GM21515 (cell line): ENCODE measurements around the gene SPATA20.

ENCODE experiments used
- ATAC-seq: cut with Tn5 transposase; IDR thresholded peaks from one replicate; pipeline ENCODE4 v1.9.1; 2021; ENCODE audit not compliant: unreplicated experiment

The SPATA20 gene

DNA sequence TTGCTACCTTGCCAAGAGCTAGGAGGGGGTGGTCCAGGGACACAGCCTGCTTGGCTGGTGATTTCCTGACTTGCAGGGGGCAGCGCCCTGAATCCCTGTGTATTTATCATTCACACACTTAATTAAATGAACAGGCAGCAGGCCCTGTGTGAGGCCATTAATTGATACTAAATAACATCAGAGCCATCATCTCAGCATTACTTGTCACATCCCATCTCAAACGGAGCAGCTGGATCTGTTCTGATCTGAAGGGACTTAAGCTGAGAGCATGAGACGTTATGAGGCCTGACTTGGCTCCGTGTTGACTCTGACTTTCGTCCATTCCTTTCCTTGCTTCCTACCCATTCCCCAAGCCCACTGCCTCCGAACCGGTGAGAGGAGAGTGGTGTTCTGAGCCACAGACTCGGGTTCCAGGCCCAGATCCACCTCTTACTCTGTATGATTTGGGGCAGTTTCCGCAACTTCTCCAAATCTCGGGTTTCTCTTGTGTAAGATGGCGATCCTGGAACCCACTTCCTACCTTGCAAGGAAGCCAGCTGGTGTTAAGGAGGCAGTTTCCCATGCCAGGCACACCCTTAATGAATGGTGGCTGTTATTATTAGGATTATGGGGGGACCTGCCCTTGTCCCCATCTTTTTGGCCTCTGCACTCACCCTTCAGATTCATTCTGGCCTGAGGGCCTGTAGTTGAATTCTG, 47.3 kb downstream of the SPATA20 start:
- no peak for ATAC-seq

DNA sequence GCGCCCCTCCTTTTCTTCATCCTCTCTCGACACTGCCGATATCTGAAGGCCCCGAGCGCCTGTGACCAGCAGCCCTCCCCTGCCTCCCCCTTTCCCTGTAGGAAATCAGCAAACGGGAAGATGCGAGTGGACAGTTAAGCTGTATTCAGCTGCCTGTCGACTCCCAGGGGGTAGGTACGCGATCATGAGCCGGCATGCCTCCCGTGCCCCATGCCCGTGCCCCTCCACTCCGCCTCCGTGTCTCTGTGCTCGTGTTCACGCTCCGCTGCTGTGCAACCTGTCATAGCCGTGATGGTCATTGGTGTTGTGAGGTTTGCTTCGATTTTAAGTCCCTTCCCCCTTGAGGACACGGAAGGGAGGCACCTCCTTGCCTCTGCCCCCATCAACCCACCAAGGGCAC, 47.9 kb downstream of the SPATA20 start:
- no peak for ATAC-seq

DNA sequence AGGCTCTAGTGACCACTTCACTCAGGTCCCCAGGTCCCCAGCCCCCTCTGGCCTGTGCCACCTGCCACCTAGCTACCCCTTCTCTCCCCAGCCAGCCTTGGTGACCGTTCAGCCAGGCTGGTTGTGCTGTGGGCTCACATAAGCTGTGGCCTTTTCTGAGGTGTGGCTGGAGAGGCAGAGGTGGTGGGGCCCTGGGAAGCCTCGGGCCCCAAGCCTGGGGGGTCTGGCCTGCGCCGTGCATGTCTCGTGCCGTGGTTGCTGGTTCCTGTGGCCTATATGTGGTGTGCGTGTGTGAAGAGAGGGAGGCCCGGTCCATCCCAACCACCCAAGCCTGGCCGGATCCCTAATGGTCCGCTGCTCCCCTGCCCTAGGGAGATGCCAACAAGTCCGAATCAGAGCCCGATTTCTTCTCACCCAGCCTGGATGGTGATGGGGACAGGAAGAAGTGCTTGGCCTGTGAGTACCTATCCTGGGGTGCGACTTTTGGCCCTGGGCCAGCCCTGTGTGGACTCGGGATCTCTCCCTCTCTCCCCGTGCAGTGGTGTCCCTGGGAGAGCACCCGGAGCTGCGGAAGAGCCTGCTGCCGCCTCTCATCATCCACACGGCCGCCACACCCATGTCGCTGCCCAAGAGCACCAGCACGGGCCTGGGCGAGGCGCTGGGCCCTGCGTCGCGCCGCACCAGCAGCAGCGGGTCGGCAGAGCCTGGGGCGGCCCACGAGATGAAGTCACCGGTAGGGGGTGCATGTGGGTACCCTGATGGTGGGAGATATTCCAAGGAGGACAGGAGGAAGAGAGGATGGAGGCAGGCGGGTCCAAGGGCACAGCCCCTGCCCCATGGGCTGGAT, 49.4 kb downstream of the SPATA20 start:
- ATAC-seq: no peak

DNA sequence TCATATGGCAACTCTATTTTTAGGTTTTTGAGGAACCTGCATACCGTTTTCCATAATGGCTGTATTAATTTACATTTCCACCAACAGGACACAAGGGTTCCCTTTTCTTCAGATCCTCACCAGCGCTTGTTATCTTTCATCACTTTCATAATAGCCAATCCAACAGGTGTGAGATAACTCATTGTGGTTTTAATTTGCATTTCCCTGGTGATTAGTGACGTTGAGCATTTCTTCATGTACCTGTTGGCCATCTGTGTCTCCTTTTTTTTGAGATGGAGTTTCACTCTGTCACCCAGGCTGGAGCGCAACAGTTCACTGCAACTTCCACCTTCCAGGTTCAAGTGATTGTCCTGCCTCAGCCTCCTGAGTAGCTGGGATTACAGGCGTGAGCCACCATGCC, 51.5 kb downstream of the SPATA20 start:
- ATAC-seq: no peak

DNA sequence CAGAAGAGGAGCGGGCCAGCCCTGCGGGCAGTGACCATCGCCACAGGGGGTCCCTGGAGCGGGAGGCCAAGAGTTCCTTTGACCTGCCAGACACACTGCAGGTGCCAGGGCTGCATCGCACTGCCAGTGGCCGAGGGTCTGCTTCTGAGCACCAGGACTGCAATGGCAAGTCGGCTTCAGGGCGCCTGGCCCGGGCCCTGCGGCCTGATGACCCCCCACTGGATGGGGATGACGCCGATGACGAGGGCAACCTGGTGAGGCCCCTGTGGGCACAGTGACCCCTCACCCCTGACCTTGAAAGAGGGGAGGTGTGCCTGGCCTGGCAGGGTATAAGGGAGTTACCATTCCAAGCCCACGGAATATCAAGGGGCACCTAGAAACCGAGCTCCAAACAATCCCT, 52.6 kb downstream of the SPATA20 start:
- ATAC-seq: no peak

DNA sequence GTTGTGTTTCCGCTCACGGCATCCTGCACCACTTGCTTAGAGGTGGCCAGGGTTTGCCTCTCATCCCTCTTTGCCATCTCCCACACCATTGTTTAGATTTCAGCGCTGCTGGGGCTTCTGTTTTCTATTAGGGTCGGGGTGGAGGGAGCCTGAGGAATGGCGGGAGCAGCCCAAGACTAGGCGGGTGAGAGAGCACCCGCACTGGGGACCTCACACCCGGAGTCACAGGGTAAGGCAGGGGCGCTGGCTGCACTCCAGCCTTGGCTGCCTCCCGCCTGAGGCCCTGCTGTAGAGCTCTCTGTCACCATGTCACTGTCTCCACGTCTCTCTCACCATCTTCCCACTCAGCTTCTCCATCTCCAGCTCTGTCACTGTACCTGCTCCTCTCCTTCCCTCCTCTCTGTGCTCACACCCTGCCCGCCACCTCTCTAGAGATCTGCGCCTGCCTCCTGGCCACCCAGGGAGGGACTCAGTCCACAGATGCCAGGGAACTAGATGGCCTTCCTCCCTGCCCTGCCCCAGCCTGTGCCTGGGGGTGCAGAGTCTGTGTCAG, 54.9 kb downstream of the SPATA20 start:
- no peak for ATAC-seq

DNA sequence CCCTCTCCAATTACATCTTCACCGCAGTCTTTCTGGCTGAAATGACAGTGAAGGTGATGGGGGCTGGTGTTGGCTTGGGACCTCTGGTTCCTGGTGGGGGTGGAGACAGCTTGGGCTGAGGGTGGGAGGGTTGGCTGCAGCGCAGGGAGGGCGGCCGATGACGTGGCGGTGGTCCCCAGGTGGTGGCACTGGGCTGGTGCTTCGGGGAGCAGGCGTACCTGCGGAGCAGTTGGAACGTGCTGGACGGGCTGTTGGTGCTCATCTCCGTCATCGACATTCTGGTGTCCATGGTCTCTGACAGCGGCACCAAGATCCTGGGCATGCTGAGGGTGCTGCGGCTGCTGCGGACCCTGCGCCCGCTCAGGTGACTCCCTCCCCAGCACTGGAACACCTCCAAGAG, 55.9 kb downstream of the SPATA20 start:
- no peak for ATAC-seq

DNA sequence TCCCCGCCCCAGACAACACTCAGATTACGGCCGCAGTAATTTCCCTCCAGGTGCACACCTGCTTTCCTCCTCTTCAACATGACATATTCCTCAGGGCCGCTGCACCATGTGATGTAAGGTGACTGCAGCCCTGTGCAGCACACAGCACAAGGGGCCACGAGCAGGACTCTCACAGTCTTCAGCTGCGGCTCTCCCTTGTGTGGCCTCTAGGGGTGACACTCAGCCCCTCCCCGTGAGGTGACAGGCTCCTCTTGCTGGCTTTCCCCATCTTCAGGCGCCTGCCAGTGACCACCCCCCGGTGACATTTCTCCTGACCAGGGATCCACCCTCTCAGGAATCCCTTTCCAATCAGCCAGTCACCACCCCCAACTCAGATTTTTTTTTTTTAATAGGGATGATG, 56.4 kb downstream of the SPATA20 start:
- ATAC-seq: no peak

DNA sequence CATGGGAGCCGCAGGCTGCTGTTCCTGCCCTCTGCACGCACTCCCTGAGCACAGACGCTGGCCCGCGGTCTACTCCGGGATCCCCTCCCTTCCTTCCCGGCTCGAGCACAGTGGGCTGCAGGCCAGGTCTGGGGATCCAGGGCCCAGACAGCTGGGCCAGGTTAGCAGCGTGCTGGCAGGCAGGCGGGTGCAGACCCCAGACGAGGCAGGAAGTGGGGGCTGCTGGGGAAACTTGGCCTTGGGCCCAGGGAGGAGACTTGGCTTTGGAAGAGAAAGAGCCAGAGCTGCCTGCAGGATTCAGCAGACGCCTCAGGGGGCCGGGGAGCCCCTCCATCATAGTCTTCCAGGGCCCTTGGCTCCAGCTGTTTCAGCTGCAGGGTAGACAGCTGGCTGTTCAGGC, 57.5 kb downstream of the SPATA20 start:
- no peak for ATAC-seq

DNA sequence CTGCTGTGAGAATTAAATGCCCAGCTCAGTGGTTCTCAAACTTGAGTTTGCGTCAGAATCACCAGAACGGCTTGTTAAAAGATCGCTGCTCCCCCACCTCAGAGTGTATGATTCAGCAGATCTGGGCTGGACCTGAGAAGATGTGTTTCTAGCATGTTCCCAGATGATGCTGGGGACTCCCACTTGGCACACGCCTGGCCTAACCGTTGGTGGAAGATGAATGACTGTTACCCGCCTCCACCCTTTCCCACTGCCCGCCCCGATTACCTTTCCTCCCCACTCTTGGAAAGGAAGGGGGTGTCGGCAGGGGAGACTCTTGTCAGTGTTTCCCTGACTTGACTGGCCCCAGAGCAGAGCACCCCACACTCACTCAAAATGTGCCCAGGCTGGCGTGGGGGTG, 58.5 kb downstream of the SPATA20 start:
- ATAC-seq: no peak
